Upper lobe of right lung (tissue), 1 donor: ENCODE measurements around the gene ARHGAP45. TPM values are rescaled to one million over a fixed set of nuclear protein-coding genes. Genes with fewer than 3 reads are reported as not detected.

Source experiments
- ATAC-seq: fragments of 200-7000 bp; cut with Tn5 transposase; one replicate; pipeline ENCODE4 v1.9.1; 2020; ENCODE audit warnings: mild to moderate bottlenecking, moderate library complexity
- DNase-seq: peaks from one replicate; pipeline ENCODE4 v3.0.0-alpha.2; 2020
- H3K27ac ChIP-seq: fragments of 200-600 bp; one replicate; pipeline ENCODE4 v1.8.0; 2022
- H3K27me3 ChIP-seq: fragments of 200-600 bp; one replicate; pipeline ENCODE4 v1.8.0; 2022; ENCODE audit warnings: mild to moderate bottlenecking
- H3K36me3 ChIP-seq: fragments of 200-600 bp; one replicate; pipeline ENCODE4 v1.8.0; 2022
- H3K4me1 ChIP-seq: fragments of 200-600 bp; one replicate; pipeline ENCODE4 v1.8.0; 2022
- H3K4me3 ChIP-seq: fragments of 200-600 bp; one replicate; pipeline ENCODE4 v1.8.0; 2022; ENCODE audit warnings: mild to moderate bottlenecking
- H3K9me3 ChIP-seq: fragments of 200-600 bp; one replicate; pipeline ENCODE4 v1.8.0; 2022
- CTCF ChIP-seq: fragments of 200-600 bp; IDR thresholded peaks from one replicate; pipeline ENCODE4 v1.8.0; 2022; ENCODE audit warnings: antibody characterized with exemption
- intact Hi-C: fragments of 100-400 bp; cut with DNase I; formaldehyde crosslinking; loops from one replicate; pipeline ENCODE4 v1.11.0; 2022
- total RNA-seq: library from RNA; stranded (reverse); fragmentation: NEBNext Ultra II Directional; extraction: Animal tissue kit (Norgen Biotek cat#: 25700); gene quantifications from one replicate; pipeline ENCODE4 v1.2.1, GENCODE V29; 2021
- donor health status: DM: no; HTN: yes; CAD: no; lungs with severe emphysema.

ARHGAP45 gene
- total RNA-seq, 1 donor from 2014 or later, result 98.2 TPM

GRCh38 chr19:1076951-1077350 is 10.0 kb downstream of the ARHGAP45 start:
- Histone ChIP-seq H3K9me3 (no peaks in the 10 kb centered on the region), H3K4me1 (peaks cover 35% of the 10 kb centered on the region), H3K27me3 (no peaks in the 10 kb centered on the region), H3K27ac (peak overlapping the region; percentile 65), H3K36me3 (peaks cover 22% of the 10 kb centered on the region), H3K4me3 (peak overlapping the region; percentile 20)
- TF ChIP-seq CTCF, result no peak
- peak; percentile 55 for ATAC-seq
- peak; percentile 88 for DNase-seq
- intact Hi-C loops, result no loop called here

- Histone ChIP-seq H3K4me3 (no peak overlapping the region), H3K27ac (no peak overlapping the region), H3K27me3 (no peaks in the 10 kb centered on the region), H3K36me3 (peaks cover 40% of the 10 kb centered on the region), H3K9me3 (no peaks in the 10 kb centered on the region), H3K4me1 (peaks cover 38% of the 10 kb centered on the region)
- peak; percentile 72 for DNase-seq
- no peak for ATAC-seq
- intact Hi-C loops, result loop anchor here (10.0 kb wide), 1 partner anchor 45 kb away; no protein-coding TSS in a partner anchor
- no peak for TF ChIP-seq CTCF
These were observed 12.7 kb downstream of the ARHGAP45 start for GRCh38 chr19:1079566-1080111.

GRCh38 chr19:1080360-1081161 is 13.6 kb downstream of the ARHGAP45 start:
- Histone ChIP-seq H3K27me3 (no peaks in the 10 kb centered on the region), H3K9me3 (no peaks in the 10 kb centered on the region), H3K27ac (no peak overlapping the region), H3K4me1 (peaks cover 31% of the 10 kb centered on the region), H3K36me3 (peaks cover 48% of the 10 kb centered on the region), H3K4me3 (no peak overlapping the region)
- no peak for ATAC-seq
- TF ChIP-seq CTCF, result no peak
- peak; percentile 66 for DNase-seq
- intact Hi-C loops, result loop anchor here (10.0 kb wide), 1 partner anchor 46 kb away; no protein-coding TSS in a partner anchor

- peaks cover 24% of the 10 kb centered on the region for H3K4me1 ChIP-seq
- H3K9me3 ChIP-seq, result no peaks in the 10 kb centered on the region
- H3K36me3 ChIP-seq, result peaks cover 58% of the 10 kb centered on the region
- no peaks in the 10 kb centered on the region for H3K27me3 ChIP-seq
- no peak overlapping the region for H3K27ac ChIP-seq
- DNase-seq, result peak; percentile 72
- no peak for ATAC-seq
- no peak for TF ChIP-seq CTCF
- intact Hi-C loops, result loop anchor here (10.0 kb wide), 1 partner anchor 47 kb away; no protein-coding TSS in a partner anchor
- H3K4me3 ChIP-seq, result no peak overlapping the region
These were observed 14.6 kb downstream of the ARHGAP45 start for GRCh38 chr19:1081301-1082164.

DNA sequence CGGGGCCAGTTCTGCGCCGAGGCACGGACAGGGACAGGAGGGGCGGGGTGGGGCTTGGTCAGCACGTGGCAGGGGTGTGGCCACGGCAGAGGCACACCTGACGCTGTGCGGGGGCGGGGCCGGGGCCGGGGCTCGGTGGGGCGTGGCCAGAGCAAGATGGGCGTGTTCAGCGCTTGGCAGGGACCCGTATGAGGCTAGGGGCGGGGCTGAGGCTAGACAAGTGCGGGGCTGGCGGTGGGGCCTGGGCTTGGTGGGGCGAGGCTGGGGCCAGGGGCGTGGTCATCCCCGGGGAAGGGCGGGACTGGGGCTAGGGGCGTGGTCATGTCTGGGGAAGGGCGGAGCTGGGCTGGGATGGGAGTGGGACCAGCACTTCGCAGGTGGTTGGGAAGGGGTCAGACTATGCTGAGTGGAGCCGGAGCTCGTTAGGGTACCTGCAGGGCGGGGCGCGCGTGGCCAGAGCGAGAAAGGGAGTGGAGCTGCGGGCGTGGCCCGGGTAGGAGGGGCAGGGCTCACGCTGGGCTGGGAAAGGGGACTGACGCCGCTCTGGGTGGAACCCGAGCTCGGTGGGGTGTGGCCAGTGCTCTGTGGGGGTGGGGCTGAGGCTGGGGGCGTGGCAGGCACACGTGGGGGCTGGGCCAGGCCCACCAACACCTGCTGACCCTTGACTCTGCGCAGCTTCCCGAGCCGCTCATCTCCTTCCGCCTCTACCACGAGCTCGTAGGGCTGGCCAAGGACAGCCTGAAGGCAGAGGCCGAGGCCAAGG is 15.4 kb downstream of the ARHGAP45 start:
- DNase-seq (peak; percentile 96), ATAC-seq (peak; percentile 90)
- no peak for TF ChIP-seq CTCF
- Histone ChIP-seq H3K9me3 (no peaks in the 10 kb centered on the region), H3K27me3 (no peaks in the 10 kb centered on the region), H3K4me1 (peaks cover 21% of the 10 kb centered on the region), H3K27ac (no peak overlapping the region), H3K4me3 (peak overlapping the region; percentile 10), H3K36me3 (peaks cover 62% of the 10 kb centered on the region)
- intact Hi-C loops, result loop anchor here (10.0 kb wide), 1 partner anchor 48 kb away; no protein-coding TSS in a partner anchor
